GM21717 (cell line): ENCODE data around the gene RNF175.

Experiments
- ATAC-seq: cut with Tn5 transposase; IDR thresholded peaks from one replicate; pipeline ENCODE4 v1.9.1; 2021; ENCODE audit warnings: mild to moderate bottlenecking, moderate library complexity; ENCODE audit not compliant: unreplicated experiment

Gene RNF175

DNA sequence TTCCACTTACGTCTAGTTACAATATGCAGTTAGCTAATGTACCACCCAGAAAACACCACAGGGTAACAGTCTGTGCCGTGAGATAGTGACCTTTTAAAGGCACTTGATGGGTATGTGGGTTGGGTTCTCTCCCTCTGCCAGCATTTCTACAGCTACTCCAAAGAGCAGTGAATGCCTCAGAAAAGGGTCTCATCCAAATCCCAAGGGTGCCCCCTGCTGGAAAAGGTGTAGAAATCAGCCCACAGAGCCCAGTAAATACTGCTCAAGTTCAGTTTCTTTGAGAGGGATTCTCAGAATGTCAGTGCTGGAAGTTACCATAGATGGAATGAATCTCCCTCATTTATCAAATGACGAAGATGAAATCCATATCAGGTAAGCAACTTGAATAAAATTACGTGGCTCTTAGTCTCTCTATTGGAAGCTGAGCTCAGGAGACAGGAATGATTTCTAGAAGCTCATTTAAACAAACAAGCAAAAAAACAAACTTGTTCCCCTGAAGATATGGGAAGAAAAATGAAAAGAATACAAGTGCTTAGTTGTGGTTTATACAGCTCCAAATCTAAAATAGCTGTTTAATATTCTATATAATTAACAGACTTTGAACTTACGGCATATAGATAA lies 9.5 kb downstream of the RNF175 start:
- ATAC-seq: peak; percentile 88

- ATAC-seq: no peak
Measured at GRCh38 chr4:153748378-153748777, 11.4 kb downstream of the RNF175 start.

GRCh38 chr4:153747406-153747955 lies 12.3 kb downstream of the RNF175 start:
- ATAC-seq: no peak

DNA sequence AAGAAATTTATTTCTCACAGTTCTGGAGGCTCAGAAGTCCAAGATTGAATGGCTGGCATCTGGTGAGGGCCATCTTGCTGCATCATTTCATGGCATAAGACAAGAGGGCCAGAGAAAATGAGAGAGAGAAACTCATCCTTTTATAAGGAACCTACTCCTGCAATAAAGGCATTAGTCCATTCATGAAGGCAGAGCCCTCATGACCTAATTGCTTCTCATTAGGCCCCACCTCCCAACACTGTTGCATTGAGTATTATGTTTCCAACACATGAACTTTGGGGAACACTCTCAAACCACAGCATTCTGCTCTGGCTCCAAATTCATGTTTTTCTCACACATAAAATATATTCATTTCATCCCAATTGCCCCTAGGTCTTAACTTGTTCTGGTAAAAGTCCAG lies 14.2 kb downstream of the RNF175 start:
- ATAC-seq: no peak

DNA sequence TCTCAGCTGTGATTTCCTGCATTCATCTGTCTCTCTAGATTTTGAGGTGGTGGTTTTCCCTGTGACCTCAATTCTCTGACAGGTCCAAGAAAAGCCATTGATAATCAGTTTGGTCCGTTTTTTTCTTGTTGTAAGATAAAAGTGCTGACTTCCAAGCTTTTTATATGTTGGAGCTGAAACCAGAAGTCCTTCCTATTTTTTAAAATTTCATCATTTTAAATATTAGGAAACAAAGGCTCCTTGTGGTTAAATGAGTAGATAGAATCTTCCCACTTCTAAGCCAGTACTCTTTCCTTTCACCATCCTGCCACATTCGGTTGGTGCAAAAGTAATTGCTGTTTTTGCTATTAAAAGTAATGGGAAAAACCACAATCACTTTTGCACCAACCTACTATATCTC lies 18.3 kb downstream of the RNF175 start:
- no peak for ATAC-seq

DNA sequence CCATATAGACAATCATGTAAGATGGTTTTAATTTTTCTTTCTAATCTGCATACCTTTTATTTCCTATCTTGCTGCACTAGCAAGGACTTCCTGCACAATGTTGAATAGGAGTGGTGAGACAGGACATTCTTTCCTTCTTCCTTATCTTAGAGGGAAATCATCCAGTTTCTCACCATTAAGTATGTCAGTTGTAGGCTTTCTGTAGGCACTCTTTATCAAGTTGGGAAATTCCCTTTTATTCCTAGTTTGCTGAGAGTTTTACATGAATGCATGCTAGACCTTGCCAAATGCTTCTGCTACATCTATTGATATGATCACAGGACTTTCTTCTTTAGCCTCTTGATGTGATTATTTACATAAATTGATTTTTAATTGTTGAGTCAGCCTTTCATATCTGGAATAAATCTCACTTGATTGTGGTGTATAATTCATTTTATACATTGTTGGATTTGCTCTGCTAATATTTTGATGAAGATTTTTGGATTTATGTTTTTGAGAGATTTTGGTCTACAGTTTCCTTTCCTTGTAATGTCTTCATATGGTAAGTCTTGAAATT lies 23.8 kb downstream of the RNF175 start:
- ATAC-seq: no peak

GRCh38 chr4:153733751-153734448 lies 25.9 kb downstream of the RNF175 start:
- ATAC-seq: peak; percentile 65

- ATAC-seq: no peak
Measured at GRCh38 chr4:153731239-153731638, 28.6 kb downstream of the RNF175 start.

GRCh38 chr4:153729895-153730294 lies 29.9 kb downstream of the RNF175 start:
- ATAC-seq: no peak

DNA sequence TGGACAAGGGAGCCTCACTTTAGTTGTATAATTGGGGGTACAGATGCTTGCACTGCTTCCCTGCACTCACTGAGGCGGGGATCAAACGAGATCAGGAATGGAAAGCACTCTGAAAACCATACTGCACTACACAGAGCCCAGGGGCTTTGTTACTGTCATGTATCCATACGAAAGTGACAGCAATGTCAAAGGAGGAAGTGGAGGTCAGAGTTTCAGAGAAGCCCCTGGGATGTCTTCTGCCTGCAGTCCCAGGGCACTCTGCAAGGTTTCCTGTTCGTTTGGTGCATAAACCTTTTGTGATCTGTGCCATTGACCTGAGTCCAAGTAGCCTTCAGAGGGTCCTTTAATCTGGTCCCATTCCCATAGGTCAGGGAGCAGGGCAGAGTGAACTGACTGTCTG lies 31.2 kb downstream of the RNF175 start:
- peak; percentile 69 for ATAC-seq

- no peak for ATAC-seq
Measured at GRCh38 chr4:153728151-153728550, 31.7 kb downstream of the RNF175 start.

GRCh38 chr4:153725831-153726154 lies 34.0 kb downstream of the RNF175 start:
- no peak for ATAC-seq

GRCh38 chr4:153725136-153725830 lies 34.5 kb downstream of the RNF175 start:
- ATAC-seq: no peak

DNA sequence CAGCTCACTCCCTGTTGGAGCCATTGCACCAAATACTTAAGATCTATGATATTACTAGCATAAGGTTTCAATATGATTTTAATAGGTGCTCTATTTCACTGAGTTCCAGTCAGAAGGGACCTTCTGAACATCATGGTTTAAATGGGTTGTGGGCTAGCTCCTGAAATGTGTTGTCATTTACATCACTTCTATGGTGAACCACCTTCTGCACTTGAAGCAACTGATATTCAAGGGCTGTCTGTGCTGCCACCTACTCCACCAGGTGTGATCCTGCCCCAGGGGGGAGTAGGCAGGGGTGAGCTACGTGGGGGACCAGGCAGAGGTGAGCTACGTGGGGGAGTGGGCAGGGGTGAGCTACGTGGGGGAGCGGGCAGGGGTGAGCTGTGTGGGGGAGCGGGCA lies 35.2 kb downstream of the RNF175 start:
- no peak for ATAC-seq

GRCh38 chr4:153722036-153722435 lies 37.8 kb downstream of the RNF175 start:
- no peak for ATAC-seq

DNA sequence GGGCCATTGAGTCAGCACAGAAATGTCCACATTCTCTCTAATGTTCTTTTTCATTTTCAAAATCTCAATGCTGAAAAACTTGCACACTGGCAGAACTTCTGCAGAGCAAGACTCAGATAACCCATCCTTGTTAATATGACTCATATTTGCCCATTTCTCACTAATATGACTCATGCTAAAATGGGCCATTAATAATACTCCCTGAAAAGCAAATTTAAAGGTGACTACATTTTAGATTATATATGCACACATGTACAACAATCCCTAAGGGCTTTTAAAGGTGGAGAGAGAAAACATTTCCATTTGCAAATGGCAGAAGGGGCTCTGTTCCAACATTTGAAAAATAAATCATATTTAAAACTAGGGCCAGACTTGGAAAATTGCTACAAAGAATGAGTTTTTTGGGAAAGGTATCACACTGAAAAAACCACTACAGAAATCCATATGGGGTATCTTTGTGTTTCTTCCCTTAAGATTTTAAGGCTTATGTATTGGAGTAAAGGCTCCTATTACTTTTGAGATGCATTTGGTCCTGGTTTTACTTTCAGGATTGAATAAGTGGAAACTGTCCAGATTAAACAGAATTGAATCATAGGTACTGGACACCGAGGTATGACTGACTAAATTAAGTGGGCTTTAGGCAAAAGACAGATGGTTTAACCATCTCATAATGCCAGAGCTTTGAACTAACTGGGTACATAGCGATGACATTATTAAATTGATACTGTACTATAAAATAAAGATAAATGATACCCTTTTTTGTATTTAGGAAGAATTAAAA lies 45.8 kb downstream of the RNF175 start:
- ATAC-seq: no peak

DNA sequence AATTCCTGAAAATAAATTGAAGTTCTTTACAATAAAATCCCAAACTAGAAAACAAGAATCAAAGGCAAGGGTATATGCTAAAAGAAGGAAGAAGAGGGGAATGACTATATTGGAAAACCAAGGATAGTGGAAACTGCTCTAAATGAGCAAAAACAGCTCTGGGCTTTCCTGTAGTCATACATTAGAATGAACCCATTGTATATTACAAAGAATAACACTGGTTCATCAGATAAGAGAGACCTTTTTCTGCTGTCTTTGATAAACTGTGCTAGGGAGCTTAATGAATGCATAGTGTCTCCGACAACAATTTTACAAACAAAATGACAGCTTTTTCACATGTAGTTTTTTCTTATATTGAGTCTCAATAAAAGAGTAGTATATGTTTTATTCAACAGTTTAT lies 49.1 kb downstream of the RNF175 start:
- ATAC-seq: no peak

DNA sequence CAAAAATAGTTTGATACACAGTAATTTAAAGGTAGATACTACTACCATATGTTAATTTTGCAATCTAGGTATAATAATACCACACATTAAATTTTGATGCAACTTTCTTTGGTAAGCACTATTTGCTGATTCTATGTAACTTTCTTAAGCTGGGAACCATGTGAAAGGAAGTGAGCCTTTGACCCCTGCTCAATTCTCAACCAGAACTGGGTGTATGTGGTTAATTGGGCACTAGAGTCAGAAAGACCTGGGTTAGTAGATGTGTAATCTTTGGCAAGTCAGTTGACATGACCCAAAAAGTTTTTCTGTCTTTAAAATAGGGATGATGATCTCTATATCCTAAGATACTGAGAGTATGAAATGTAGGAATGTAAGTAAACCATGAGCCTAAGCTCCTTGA lies 53.3 kb downstream of the RNF175 start:
- no peak for ATAC-seq

GRCh38 chr4:153705743-153706468 lies 53.9 kb downstream of the RNF175 start:
- peak; percentile 80 for ATAC-seq

GRCh38 chr4:153704522-153704921 lies 55.3 kb downstream of the RNF175 start:
- no peak for ATAC-seq
